Measurements from ENCODE around the gene DAB1.

- no peak for TF ChIP-seq CTCF (IDR thresholded peaks at IDR 0.05; ENCODE audit: low read length)
- TF ChIP-seq EZH2 (IDR thresholded peaks at IDR 0.05; ENCODE audit: borderline replicate concordance, low read length), result no peak
Measured at GRCh38 chr1:57188168-57188567, 235.7 kb downstream of the DAB1 start.

Data from OCI-LY1 (cell line).